HG03066 (cell line): ENCODE measurements around the gene TAGLN.

Experiments used
- ATAC-seq: cut with Tn5 transposase; IDR thresholded peaks from one replicate; pipeline ENCODE4 v1.9.1; 2021; ENCODE audit warnings: low read depth; ENCODE audit not compliant: unreplicated experiment

Gene TAGLN

DNA sequence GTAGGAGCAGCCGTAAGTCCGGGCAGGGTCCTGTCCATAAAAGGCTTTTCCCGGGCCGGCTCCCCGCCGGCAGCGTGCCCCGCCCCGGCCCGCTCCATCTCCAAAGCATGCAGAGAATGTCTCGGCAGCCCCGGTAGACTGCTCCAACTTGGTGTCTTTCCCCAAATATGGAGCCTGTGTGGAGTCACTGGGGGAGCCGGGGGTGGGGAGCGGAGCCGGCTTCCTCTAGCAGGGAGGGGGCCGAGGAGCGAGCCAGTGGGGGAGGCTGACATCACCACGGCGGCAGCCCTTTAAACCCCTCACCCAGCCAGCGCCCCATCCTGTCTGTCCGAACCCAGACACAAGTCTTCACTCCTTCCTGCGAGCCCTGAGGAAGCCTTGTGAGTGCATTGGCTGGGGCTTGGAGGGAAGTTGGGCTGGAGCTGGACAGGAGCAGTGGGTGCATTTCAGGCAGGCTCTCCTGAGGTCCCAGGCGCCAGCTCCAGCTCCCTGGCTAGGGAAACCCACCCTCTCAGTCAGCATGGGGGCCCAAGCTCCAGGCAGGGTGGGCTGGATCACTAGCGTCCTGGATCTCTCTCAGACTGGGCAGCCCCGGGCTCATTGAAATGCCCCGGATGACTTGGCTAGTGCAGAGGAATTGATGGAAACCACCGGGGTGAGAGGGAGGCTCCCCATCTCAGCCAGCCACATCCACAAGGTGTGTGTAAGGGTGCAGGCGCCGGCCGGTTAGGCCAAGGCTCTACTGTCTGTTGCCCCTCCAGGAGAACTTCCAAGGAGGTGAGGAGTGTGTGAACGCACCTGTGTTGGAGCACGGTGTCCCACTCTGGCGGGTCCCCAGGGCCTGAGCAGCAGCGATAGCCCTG, at the start of gene TAGLN:
Gene TAGLN (plus strand): TSS at position 318 of the 863 bp plus-strand sequence. CDS start 3,644 bp downstream, outside the sequence.
- no peak for ATAC-seq

DNA sequence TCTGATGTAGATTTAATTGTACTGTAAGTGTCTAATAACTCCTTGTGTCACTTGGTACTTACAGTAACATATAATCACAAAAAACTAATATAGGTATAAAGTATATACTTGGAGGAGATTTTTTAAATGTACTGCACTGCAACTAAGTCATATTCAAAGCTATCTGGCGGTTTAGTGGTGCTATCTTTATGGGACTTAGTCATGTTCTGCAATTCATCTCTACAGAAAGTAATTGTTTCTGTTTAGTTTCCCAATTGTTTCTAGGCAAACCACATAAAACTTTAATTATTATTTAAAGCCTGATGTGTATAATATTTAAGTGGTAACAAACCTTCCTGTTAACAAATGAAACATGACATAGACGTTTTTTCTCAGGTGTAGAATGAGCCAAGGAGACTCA, 47.1 kb upstream of the TAGLN start:
- no peak for ATAC-seq

DNA sequence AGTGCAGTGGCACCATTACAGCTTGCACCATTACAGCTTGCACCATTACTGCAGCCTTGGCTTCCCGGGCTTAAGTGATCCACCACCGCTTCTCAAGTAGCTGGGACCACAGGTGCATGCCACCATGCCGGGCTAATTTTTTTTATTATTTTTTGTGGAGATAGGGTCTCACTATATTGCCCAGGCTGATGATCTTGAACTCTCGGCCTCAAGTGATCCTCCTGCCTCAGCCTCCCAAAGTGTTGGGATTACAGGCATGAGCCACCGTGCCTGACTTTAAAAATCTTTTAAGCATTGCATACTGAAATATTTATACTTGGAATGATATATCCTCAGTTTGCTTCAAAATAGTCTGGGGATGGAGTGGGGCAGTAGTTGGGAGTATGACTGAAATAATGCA, 44.7 kb upstream of the TAGLN start:
- ATAC-seq, result no peak

DNA sequence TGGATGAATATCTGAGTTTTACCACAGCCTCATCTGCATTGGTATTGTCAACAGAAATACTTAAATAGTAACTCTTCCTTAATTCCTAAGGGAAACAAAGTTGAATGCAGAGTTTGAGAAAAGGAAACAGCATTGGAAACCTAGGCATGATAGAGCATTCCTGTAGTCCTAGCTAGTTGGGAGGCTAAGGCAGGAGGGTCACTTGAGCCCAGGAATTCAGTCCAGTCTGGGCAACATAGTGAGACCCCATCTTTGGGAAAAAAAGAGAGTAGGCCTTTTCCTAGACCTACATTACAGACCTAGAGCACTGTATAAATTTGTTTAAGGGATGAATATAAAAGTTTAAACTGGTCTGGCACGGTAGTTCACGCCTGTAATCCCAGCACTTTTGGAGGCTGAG, 41.7 kb upstream of the TAGLN start:
- ATAC-seq, result no peak

DNA sequence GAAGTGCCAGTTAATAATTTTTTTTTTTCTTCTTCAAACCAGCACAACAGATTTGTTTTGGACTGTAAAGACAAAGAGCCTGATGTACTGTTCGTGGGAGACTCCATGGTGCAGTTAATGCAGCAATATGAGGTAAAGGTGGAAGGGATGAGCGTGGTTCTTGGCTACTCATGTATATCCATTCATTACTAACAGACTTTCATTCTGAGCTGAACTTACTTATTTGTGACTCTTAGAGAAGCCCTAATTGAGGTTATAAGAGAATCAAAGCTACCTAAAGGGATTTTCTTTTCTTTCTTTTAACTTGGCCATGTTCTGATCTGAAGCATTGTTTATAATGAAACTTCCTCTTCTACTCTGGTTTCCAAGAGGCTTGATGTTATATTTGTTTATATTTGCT, 39.3 kb upstream of the TAGLN start:
- ATAC-seq, result no peak

DNA sequence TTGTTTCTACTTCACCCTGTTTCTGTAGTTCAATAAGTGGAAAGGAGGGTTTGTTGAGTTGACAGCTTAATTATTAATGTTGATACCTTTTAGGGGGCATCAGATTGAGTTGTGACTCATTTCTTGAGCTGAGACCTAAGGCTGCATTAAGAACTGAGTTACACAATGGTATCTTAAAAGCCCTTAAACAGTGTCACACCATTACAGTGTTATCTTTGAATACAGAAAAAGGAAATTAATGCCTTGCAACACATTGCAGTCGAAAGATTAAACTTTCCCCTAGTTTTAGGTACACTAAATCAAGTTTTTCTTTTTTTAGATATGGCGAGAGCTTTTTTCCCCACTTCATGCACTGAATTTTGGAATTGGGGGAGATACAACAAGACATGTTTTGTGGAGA, 38.3 kb upstream of the TAGLN start:
- ATAC-seq, result no peak

DNA sequence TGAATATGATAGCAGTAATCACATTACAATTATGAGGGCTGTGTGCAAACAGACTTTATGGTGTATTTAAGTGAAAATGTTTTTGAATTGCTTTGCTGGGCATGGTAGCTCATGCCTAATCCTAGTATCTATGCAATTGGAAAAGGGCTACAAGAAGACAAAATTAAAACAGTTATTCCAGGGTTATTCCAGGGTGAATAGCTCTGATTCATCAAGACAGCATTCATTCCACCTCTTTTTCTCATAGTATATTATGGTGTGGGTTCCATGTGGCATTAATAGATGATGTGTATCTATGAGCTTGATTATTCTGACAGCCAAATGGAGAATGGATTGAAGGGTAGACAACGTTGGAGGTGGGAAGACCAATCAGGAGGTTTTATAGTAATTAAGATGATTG, 32.7 kb upstream of the TAGLN start:
- no peak for ATAC-seq

DNA sequence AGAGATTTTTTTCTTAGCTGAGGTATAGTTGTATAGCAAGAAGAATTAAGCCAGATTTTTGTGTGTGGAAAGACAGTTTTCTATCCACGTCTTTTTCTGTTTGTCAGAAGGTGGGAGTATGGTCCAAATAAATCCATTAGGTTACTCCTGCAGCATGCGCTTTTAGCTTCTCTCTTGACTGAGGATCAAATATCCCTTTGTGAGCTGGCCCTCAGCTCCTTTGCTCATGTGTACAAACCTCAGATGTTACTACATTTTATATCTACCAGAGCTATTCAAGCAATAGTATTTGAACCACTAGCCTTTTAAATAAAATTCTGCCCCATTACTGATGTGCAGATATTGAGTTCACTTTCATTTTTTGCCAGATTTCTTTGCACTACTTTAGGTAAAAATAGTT, 29.4 kb upstream of the TAGLN start:
- ATAC-seq, result no peak

DNA sequence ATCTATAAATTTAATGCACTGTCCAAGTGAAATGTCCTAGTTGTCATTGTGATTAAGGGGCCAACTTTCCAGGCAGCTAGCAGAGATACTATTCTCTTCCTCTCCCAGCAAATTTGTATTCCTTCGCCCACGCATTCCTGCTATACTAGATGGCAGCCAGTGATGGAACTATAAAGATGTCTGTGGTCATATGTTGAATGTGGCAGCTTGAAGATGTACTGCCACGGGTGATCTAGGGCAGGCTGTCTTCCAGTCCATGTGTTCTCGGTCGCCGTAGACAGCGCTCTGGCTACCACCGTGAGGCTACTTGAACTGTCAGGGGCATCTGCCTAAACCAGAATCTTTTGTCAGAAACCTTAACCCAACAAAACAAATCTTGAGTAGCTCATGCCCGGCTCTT, 29.0 kb upstream of the TAGLN start:
- ATAC-seq, result no peak

DNA sequence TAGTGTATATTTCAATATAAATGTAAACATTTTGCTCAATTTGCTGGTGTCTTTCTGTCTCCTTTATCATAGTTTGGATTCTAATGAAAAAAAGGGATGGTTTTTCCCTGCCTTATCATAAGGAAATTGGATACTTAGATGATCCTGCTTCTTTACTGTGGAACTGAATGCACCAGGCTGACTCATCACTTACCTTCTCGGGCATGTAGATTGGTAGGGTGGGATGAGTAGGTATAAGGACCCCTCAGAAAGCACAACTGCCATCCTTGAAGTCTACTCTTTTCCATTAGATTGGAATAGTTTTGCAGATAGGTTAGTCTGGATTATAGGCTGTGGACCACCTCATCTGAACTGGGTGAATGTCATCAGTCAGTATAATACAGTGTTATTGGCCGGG, 28.2 kb upstream of the TAGLN start:
- ATAC-seq, result no peak

DNA sequence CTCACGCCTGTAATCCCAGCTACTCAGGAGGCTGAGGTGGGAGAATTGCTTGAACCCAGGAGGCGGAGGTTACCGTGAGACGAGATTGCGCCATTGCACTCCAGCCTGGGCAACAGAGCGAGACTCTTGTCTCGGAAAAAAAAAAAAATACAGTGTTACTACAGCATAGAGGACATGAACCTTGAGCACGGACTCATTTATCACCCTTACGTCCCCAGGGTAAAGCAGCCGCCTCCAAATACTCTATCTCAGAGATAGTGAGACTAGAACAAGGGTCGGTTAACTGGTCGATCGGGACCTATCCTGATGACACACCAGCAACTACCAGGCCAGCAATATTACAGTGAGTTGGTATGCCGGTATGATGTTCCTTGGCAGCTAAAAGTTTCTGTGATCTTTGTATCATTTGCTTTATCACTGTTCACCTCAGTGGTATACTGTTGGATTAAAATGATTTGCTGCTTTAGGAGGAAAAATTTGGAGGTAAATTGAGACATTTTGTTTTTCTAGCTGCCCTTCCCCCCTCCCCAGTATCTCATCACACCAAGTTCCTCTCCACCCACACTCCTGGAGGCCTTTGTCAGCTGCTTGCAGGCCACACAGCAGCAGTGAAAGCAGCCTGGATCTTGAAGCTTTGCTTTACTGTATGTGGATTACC, 27.6 kb upstream of the TAGLN start:
- no peak for ATAC-seq

DNA sequence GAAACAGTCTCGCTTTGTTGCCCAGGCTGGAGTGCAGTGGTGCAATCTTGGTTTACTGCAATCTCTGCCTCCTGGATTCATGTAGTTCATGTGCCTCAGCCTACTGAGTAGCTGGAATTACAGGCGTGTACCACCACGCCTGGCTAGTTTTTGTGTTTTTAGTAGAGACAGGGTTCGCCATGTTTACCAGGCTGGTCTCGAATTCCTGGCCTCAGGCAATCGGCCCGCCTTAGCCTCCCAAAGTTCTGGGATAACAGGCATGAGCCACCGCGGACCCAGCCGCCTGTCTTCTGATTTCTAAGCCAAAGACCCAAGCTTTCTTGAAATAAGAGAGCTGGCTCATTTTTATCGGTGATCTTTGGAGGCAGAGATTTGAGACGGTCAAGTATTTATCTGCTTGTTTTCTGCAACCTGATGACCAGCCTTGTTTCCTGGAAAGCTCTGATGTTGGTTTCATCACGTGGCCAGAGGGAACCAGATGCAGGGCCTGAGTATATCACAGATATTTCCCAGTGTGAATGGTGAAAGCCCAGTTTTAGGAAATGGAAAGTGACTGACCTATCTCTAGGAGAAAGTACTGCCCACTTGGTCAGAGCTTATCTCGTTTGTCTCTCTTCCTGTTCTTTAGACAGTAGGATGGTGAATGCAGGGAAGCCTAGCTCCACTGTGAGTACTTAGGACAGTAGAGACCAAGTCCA, 26.3 kb upstream of the TAGLN start:
- ATAC-seq, result no peak

DNA sequence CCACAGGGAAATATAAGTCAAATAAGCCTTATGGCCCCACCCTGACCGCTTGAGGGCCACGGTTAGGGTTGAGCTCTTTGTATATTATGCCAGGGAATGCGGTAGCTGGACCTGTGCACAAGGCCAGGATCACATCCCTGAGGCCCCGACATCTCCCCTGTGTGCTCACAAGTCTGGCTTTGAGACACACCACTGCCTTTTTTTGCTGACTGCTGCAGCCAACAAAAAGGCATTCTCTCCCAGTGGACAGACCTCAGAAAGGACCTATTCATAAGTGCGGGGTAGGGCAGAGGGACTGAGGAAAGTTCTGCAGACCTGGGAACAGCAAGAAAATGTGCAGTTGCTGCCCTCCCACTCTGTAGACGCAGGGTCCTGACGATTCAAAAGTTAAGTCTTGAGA, 24.1 kb upstream of the TAGLN start:
- ATAC-seq, result no peak

DNA sequence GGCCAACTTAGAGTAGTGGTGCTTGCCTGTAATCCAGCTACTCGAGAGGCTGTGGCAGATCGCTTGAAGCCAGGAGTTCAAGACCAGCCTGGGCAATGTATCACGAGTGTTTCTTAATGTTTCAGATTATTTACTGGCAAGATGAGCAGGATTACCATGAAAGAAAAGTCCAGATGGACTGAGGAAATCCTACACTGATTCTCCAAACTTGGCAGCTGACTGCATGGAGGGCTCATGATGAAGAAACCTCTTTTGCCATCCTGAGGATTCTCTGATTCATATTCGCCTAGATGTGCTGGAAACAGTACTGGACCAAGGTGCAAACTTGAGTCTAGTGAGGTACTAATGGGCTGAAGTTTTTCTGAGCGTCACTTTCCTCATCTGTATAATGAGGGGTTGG, 23.4 kb upstream of the TAGLN start:
- ATAC-seq, result no peak

DNA sequence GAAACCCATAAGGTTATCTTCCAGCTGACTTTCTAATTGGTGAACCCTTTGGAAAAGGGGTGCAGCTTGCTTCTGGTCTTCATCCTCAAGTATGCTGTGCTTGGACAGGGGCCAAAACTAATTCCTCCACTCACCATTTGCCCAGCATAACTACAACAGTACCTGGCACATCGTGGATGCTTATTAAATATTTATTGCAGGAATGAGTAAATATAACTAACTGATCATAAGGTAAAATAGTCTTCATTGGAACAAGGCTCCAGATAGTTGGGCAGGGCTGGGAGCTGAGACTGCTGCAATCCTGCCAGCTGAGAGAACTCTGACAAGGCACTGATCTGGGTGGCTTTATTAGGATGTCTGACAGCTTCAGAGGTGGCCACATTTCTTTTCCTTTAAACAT, 23.0 kb upstream of the TAGLN start:
- no peak for ATAC-seq

DNA sequence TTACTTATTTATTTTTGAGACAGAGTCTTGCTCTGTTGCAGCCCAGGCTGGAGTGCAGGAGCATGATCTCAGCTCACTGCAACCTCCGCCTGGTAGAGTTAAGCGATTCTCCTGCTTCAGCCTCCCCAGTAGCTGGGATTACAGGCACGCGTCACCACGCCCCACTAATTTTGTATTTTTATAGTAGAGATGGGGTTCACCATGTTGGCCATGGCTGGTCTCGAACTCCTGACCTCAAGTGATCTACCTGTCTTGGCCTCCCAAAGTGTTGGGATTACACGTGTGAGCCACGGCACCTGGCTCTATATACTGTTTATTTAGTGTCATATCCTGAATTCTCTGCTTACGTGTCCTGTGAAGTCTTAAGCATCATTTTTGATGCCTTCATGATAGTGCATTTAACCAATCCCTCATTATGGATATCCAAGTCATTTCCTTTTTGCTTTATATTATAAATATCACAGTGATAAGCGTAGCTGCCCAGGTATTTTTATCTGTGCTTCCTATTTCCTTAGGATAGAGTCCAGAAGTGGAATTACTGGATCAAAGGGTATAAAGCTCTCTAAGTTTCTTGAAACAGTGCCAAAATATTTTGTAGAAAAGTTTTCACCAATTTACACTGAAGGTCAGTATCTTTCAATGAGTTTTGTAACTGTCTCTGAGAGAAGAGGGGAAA, 21.5 kb upstream of the TAGLN start:
- ATAC-seq, result no peak

DNA sequence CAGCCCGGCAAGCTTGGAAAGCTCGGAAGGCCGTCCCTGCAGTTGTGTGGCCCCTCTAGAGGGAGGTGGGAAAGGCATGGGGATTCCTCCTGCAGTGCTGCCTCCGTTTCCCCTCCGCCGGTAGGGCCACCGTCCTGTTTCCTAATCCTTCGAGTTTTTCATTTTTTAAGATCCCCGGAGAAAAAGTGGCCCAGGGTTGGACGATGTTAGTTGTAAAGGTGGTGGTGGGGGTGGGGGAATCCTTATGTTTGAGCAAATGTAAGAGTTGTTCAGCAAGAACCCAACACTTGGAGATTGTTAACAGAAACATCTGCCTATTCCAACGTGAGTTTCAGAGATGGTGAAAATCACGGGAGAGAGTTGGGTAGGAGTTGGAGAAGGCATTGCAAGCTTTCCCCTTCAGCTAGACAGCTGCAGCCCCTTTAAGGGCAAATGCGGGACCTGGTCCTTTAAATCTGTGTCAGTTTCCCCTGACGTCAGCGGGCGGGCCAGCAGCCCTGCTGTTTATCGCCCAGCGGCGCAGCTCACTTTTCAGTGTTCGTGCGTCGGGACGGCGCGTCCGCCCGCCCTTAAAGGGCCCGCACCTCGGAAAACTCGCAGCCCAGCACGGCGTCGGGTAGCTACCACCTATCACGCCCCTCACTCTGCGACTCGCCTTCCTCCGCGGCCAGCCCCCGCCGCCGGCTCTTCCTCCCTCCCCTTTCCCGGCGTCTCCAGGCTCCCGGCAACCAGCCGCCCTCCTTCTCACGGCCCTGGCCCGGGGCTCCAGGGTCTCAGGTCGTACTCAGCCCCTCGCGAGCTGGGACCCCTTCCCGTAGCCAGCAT, 20.7 kb upstream of the TAGLN start, which contains the start of gene SIDT2:
Gene SIDT2 (plus strand): TSS at position 534 of the 825 bp plus-strand sequence. CDS start 521 bp downstream, outside the sequence.
- ATAC-seq, result peak; percentile 87

DNA sequence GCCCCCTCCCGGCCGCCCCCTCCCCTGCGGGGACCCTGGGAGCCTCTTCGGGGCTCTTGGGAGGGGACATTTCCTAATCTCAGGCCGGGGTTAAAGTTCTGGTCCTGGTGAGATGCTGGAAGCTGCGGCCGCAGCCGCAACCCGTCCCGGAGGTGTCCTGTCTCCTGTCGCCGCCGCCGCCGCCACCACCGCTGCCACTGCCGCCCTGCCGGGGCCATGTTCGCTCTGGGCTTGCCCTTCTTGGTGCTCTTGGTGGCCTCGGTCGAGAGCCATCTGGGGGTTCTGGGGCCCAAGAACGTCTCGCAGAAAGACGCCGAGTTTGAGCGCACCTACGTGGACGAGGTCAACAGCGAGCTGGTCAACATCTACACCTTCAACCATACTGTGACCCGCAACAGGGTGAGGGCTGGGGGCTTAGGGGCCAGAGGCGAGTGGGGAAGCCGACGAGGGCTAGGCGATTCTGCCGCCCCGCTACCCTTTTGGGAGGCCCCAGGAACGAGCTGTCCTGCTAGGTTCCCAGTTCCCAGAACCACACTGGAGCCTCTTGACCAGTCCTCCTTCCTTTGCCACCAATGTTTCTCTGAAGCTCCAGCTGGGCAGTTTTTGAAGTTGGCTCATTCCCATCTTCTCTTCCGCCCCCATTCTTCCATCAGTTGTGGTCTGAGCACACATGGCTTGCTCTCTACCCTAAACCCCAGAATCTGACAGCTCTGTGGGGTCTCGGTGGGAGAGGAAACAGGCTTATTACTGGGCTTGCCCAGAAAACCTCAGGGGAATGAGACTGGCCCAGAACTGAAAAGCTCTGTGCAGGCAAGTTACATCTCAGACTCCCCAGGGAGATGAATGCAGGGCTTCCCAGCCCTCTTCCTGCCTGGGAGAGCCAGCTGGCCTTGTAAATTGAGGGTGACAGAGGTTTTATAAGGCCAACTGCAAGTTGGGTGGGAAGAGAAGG, 19.8 kb upstream of the TAGLN start:
- ATAC-seq, result peak; percentile 30

DNA sequence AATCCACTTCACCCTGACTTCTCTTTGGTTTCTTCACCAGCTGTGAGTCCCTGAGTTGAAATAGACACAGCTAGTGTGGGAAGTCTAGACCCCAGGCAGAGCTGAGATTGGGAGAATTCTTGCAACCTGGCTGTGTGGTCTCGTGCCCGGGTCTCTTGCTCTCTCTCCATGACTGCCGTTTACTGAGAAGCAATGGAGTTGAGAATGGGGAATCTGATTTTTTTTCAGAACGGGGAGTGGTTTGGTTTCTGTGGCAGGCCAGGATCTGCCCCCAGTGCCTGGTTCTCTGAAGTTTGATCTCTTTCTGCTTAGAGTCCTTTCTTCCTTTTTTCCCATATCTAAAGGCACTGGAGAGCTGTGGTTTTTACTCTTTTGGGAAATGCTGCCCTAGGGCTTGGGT, 19.1 kb upstream of the TAGLN start:
- ATAC-seq, result no peak
